Measurements from ENCODE around the gene HPSE.

The HPSE gene

DNA sequence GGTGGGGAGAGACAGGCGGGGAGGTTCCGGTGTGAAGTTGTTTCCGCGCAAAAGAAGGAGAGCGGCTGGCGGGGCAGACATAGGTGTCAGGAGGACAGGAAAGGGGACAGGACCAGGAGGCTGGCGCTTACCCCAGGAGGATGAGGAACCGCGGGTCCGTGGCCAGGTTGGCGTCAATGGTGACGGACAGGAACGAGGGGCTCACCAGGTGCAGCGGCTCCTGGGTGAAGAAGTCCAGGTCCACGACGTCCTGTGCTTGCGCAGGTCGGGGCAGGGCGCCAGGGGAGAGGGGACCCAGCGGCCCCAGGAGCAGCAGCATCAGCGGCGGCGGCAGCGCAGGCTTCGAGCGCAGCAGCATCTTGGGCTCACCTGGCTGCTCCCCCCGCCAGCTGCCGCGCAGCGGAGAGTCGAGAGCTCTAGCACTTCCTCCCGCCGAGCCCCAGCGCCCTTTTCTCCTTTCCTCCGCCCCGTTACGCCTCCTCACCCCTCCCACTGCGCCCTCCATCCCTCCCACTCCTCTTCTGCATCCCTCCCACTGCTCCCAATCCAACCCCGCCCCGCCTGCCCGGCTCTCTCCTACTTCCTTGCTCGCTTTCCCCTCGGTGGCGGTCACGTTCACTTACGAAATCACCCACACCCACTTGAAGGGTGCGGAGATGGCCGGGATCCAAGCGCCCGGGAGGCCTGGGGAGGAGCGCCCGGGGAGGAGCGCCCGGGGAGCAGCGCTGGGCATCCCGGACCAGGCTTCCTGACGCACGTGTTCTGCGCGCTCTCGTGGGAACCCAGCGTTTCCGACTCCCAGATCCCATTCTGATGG is at the start of gene HPSE:
HPSE (minus strand) TSS at position 424 of the 817 bp plus-strand sequence; CDS start at position 358, 66 bp downstream.
- peak; percentile 69 to 74 for DNase-seq

DNA sequence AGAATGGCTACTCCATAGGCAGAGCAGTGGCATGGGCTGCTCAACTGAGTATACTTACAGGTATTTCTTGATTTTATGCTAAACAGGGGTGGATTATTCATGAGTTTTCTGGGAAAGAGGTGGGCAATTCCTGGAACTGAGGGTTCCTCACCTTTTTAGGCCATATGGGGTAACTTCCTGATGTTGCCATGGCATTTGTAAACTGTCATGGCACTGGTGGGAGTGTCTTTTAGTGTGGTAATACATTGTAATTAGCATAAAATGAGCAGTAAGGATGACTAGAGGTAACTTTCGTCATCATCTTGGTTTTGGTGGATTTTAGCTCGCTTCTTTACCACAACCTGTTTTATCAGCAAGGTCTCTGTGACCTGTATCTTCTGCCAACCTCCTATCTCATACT is 48.2 kb upstream of the HPSE start:
- DNase-seq: peak in 1 of 2 donors; percentile 10

DNA sequence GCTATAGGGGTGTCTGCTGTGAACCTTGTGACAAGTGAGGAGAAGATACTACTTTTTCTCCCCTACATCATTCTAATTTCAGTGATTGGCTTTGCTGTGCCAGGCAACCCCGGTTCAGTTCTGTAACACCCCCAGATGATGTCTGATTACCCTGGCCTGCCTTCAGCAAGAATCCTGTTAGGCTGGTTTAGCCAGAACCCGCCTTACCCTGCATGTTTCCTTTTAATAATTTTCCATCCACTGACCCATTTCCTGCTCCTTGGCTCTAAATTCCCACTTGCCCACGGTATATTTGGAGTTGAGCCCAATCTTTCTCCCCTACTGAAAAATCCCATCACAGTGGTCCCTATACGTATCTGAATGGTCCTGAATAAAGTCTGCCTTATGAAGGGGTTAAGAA is 46.5 kb upstream of the HPSE start:
- no peak for DNase-seq

DNA sequence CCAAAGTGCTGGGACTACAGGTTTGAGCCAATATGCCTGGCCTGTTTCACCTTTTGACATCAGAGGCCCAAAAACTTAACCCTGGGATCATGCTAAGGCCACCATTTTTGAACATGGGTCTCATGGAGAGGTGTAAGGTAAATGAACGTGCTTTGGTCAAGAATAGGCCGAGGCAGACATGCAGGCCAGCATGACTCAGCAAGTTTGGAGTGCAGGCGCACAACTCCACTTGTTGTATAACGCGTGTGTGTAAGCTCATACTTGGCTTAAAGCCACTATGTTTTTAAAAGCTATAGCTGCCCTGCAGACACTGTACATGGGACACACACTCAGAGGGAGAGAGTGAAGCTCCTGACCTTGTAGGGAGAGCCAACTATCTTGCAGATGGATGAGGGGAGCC is 43.8 kb upstream of the HPSE start:
- peak in 1 of 2 donors; percentile 31 for DNase-seq

DNA sequence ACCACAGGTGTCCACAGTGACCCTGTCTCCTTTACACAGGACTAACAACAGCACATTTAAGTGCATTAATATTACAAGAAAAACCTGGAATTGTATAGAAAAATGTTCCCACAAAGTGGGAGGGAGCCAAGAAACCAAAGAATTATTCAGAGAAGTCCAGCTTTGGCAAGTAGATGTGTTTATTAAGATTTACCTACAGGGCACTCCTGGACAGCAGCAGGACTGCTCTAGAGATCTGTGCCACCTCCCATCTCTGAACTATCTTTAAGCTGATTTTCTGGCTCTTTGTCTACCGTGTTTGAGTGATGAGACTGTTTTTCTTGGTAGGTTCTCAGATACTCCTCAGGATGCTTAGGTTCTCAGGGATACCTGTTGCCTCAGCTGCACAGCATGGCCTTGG is 38.3 kb upstream of the HPSE start:
- no peak for DNase-seq

DNA sequence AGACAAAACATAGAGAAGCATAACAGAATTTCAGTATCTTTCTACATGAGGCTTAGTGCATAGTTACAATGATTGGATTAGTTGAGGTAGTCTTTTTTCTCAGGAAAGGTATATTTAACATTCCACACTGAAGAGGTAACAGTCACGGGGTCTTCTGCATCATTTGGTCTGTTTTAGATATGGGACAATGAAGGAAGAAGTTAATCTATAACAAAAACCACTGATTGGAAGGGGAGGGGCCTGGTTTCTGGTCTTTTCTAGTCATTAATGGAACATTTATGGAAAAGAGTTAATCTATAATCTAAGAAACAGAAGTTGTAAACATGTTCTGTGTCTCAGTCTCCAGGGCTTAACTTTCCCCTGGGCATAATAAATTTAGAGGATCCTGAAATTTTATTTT is 37.3 kb upstream of the HPSE start:
- DNase-seq: no peak

DNA sequence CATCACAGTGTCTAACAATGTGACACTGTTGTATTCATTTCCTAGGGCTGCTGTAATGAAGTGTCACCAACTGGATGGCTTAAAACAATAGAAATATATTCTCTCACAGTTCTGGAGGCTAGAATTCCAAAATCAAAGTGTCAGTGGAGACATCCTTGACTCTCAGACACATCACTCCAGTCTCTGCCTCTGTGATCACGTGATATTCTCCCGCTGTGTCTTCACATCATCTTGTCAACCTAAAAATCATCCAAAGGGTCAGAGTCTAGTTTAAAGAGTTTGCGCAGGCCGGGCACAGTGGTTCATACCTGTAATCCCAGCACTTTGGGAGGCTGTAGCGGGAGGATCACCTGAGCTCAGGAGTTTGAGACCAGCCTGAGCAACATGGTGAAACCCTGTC is 36.6 kb upstream of the HPSE start:
- no peak for DNase-seq

DNA sequence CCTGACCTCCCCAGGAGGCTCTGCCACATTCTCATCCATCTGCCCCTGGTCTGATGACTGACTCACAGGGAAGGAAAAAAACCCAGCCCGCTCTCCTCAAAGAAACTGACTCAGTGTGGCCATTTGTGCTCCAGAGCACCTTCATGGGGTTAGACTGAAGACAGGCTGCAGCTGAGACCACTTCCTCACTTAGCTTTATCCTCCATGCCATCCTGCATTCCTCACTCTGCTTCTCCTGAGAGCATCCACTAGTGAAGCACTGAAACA is 35.9 kb upstream of the HPSE start:
- DNase-seq: no peak

DNA sequence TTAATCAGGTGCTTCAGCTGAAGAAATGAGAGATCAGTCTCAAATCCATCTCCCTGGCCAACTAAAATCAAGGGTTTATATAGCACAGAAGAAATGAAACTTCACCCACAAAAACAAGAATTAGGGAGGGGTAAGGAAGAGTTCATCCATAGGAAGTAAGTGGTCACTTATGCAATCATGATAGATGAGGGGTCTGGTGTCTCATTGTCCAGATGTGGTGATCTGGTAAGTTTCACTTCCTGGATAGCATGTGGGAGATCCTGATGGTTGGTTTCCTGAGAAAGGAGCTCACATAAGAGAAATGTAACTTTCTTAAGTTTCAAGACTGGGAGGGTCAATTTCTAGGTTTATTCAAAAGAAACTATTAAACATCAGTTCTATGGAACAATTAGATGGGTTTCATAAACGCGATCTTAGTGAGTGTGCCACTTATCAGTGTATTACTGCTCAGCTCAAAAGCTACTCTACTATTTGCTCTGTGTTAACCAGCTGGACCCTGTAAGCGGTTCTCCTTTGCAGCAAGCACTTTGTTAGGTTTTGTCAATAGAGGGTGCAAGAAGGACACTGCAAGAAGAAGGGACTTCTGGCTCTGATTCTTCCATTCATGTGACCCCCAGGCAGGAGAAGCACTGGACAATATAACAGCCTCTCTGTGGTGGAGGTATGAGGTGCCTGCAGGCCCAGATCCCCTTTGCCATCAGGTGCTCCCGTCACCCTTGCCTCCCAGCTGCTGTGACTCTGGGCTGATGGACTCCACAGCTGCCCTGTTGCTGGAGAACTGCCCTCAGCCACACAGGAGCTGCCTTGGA is 35.4 kb upstream of the HPSE start:
- DNase-seq: no peak

DNA sequence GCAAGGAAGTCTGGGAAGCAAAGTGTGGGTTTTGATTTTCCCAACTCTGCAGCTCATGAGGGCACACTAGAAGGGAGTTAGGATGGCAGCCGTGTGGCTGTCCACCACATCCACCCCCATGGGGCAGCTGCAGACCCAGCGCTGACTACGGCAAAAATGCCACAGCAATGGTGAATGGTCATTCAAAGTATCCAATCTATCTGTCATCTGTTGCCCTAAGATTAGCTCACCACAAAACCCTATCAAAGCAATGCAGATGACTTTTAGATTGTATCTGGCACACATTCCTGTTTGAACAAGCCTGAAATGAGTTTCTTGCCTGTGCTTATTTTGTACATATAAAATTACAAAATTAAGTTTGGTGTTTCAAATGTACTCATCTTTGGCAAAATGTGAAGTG is 29.7 kb upstream of the HPSE start:
- no peak for DNase-seq

DNA sequence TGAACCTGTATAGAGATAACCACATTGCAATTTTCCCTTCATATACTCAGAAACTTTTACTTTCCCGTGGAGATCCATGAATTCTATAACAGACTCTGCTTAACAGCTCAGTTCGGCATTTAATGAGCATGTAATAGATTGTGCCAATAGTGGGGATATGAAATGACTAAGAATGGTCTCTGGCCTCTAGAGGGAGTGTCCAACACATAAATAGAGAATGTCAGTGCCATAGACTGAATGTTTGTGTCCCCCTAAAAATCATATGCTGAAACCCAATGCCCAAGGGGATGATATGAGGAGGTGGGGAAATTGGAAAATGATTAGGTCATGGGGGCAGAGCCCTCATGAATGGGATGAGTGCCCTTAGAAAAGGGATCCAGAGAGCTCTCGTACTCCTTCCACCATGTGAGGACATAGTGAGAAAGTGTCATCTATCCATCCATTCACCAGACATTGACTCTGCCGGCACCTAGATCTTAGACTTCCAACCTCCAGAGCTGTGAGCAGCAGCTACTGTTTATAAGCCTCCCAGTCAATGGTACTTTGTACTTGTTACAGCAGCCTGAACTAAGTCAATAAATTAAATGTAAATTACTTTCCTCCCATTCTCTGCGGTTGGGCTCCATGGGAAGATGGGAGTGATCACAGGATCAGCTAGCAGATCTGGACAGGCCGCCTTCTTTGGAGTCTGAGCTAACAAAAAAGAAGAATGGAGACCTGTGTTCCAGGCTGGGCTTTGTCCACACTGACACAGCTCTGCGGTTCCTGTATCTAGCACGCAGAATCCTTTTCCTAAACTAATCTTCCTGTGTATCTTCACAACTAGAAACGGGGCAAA is 28.1 kb upstream of the HPSE start:
- DNase-seq: peak in 1 of 2 donors; percentile 10

DNA sequence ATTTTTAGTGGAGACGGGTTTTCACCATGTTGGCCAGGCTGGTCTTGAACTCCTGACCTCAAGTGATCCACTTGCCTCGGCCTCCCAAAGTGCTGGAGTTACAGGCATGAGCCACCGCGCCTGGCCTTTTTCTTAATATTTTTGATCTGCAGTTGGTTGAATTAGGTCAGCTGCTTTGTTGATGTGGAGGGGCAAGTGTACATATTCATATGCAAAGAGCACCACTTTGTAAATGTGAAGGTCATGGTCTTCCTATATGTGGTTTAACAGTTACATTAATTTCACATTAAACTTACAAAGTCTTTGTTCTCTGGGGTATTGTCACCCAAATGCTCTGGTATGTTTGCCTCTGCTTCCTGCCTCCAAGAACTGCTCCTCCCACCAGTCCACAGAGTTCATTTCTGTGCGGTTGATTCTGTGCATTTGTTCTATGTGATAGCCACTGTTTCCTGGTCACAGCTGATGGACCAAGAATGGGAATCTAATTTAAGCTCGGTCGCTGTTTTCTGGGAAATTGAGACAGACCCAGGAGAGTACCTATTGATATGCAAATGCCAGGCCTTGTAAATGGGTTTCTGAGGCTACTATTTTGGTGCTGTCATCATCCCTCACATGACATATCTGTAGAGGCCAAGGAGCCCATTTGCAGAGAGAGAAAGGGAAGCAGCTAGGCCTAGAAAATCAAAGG is 26.9 kb upstream of the HPSE start:
- no peak for DNase-seq

DNA sequence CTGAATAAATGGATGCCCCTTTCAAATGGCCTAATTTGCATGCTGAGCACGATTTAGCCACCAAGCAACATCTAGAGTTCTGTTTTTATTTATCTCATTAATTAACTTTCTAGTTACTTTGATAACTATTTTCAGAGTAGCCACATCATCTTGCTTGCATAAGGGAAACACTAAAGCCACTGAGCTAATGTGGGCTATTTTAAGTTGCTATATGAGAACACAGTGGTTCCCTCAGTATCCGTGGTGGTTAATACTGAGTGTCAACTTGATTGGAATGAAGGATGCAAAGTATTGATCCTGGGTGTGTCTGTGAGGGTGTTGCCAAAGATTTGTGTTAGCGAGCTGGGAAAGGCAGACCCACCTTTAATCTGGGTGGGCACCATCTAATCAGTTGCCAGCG is 25.4 kb upstream of the HPSE start:
- DNase-seq: no peak

DNA sequence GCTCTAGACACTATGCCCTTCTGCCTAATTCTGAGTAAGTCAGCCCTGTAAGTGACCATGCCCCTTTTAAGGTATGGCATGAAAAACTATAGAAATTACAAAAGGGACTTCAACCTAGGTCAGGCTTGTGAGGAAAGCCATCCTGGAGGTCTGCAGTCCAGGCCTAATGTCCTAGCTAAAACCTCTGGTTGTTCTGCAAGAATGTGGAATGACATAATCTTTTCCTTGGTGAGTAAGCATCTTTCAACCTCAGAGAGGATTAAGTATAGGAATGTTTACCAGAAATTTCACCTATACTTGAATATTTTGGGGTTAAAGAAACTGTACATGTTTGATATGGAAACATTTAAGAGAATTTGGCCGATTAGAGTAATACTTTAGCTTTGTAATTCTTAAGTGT is 23.8 kb upstream of the HPSE start:
- DNase-seq: no peak

DNA sequence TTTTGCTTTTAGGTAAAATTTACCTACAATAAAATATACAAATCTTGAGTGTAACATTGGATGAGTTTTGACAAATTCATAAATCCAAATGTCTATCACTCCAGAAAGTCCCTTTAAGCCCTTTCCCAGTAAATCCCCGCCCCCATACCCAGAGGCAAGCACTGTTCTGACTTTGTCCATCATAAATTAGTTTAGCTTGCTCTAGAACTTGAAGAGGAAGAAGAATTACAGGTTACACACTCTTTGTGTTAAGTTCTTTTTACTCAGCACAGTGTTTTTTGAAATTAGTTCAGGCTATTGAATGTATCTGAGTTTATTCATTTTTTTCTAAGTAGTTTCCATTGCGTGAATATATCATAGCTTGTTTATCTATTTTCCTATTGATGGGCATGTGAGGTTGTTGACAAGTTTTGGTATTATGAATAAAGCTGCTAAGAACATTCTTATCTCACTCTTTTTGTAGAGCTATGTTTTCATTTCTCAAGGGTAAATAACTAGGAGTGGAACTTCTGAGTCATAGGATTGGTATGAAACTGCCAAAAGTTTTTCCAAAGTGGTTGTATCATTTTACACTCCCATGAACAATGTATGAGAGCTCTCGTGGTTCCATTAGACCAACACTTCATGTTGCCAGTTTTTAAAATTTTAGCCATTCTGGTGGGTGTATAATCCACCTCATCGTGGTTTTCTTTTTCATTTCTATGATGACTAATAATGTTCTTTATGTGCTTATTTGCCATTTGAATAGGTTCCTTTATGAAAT is 22.4 kb upstream of the HPSE start:
- DNase-seq: no peak

DNA sequence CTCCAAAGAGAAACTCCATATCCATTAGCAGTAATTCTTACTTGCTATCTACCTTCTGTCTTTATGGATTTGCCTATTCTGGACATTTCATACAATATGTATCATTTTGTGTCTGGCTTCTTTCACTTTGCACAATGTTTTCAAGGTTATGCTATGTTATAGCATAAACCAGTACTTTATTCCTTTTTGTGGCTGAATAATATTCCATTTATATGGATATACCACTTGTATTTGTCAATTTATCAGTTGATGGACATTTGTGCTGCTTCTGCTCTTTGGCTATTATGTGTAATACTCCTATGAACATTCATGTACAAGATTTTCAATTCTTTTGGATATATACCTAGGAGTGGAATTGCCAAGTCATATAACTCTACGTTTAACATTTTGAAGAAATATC is 18.9 kb upstream of the HPSE start:
- DNase-seq: no peak

DNA sequence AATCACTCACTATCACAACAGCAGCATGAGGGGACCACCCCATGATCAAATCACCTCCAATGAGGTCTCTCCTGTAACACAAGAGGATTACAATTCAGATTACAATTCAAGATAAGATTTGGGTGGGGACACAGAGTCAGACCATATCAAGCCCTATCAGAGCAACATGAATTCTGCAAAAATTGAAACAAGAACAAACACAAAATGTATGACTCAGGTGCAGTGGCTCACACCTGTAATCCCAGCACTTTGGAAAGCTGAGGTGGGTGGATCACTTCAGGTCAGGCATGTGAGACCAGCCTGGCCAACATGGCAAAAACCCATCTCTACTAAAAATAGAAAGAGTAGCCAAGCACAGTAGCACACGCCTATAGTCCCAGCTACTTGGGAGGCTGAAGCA is 13.4 kb upstream of the HPSE start:
- DNase-seq: no peak

DNA sequence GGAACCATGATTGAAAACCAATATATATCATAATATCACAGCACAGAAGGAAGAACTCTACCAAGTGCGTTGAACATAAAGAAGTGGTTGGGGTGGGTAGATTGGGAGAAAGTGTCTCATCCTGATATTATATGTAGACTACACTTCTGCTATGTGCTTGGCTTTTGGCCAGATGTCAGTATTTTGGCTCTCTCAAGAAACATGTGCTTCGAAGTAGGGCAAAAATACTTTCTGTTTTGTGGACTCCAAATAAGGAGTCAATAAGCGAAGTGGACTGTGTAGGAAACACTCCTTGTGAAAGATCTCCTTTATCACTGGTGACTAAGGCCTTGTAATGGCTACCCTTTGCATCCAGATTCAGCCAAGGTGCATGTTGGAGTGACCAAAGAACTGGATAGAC is 7.8 kb upstream of the HPSE start:
- no peak for DNase-seq

DNA sequence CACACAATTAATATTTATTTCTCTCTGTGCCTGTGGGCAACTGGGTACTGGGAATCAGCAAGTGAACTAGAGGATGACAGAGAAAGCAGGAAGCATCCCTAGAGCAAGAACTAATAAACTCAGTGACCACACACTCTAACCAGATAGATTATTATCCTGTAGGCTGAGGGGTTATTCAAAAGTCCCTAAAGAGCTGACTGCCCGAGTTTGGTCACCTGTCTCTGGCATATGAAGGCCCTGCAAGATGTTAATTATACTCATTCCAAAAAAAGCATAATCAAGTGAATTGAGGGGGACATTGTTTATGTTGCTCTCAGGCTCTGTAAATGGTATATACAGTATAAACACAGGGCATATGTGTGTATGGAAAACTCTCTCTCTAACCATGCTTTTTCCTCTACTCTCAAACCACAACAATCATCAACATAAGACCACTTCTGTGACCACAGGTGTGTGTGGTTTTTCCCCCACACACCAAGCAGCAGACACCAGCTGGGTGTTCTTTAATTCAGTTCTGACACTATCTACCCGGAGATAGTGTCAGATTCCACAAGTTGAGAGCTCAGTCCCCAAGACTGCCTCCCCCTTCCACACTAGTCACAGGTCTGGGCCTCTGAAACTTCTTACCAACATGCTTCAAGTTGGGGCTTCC is 6.2 kb upstream of the HPSE start:
- peak in 1 of 2 donors; percentile 45 for DNase-seq

DNA sequence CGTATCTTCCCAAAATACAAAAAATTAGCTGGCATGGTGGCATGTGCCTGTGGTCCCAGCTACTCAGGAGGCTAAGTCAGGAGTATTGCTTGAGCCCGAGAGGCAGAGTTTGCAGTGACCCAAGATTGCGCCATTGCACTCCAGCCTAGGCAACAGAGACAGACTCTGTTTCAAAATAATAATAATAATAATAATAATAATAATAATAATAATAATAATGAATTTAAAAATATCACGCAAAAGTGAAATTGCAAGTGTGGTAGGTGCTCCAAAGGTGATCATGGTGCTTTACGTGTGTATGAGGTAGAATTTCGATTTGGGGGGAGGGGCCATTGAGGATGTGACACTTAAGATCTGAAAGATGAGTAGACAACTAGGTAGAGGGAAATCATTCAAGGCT is 4.9 kb upstream of the HPSE start:
- DNase-seq: no peak

DNA sequence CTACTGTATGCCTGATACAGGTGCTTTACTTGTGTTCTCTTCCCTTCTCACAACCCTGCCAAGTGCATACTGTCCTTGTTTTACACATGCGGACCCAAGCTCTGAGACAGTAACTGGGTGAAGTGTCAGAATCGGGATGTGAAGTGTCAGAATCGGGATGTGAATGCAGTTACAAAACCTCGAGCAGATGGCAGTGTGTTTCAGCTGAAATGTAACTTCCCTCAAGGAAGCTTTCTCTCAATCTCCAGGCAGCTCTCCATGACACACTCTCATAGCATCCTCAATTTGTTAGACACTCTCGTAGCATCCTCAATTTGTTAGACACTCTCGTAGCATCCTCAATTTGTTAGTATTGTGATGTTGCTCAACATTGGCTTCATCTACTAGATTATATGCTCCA is 1.1 kb upstream of the HPSE start:
- DNase-seq: no peak

DNA sequence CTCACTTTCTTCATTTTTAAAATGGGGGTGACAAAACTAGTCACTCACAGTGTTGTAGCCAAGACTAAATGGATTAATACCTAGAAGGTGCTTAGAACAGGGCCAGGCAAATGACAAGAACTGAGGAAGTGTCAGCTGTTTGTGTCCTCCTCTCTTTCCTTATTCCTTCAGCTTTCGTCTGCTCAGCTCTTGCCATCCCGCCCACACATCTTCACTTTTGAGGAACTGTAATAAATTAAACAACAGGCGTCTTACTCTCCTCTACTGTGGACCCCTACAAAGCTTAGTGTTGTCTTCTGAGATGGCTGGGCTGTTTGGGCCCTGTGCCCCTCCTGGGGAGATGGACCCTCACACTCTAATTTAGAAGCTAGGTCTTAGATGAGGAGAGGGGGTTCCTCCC is 2.7 kb downstream of the HPSE start:
- DNase-seq: no peak
